KMS-11 (cell line): Measurements from ENCODE around the gene GPR141.

Experiments used
- H2AFZ ChIP-seq: fragments of 200-600 bp; sonication (generic); 2 replicates; pipeline ENCODE4 v1.6.1; 2016; ENCODE audit warnings: antibody characterized with exemption, mixed run types, low read depth
- H3K27ac ChIP-seq: fragments of 200-600 bp; sonication (generic); 2 replicates; pipeline ENCODE4 v1.6.1; 2016; ENCODE audit warnings: mild to moderate bottlenecking, mixed run types
- H3K27me3 ChIP-seq: fragments of 200-600 bp; sonication (generic); 2 replicates; pipeline ENCODE4 v1.6.1; 2017; ENCODE audit warnings: mild to moderate bottlenecking, low read depth, mixed run types, moderate library complexity; ENCODE audit not compliant: insufficient read depth
- H3K36me3 ChIP-seq: fragments of 200-600 bp; sonication (generic); 2 replicates; pipeline ENCODE4 v1.6.1; 2017; ENCODE audit warnings: mild to moderate bottlenecking, mixed run types; ENCODE audit not compliant: insufficient read depth
- H3K4me1 ChIP-seq: fragments of 200-600 bp; sonication (generic); 2 replicates; pipeline ENCODE4 v1.6.1; 2016; ENCODE audit warnings: mild to moderate bottlenecking, low read depth, mixed run types; ENCODE audit not compliant: poor library complexity, severe bottlenecking
- H3K4me2 ChIP-seq: fragments of 200-600 bp; sonication (generic); 2 replicates; pipeline ENCODE4 v1.7.0; 2016; ENCODE audit warnings: mild to moderate bottlenecking, mixed run types
- H3K4me3 ChIP-seq: fragments of 200-600 bp; sonication (generic); IDR thresholded peaks from 2 replicates; pipeline ENCODE4 v1.6.1; 2017; ENCODE audit warnings: low read depth, low read length, mixed read lengths; ENCODE audit not compliant: insufficient read depth
- H3K79me2 ChIP-seq: fragments of 200-600 bp; sonication (generic); 2 replicates; pipeline ENCODE4 v1.6.1; 2016; ENCODE audit warnings: low read depth, mixed run types; ENCODE audit not compliant: insufficient read depth
- H3K9ac ChIP-seq: fragments of 200-600 bp; sonication (generic); 2 replicates; pipeline ENCODE4 v1.6.1; 2016; ENCODE audit warnings: mild to moderate bottlenecking, mixed run types
- H4K20me1 ChIP-seq: fragments of 200-600 bp; sonication (generic); 2 replicates; pipeline ENCODE4 v1.6.1; 2016; ENCODE audit warnings: mild to moderate bottlenecking, mixed run types; ENCODE audit not compliant: insufficient read depth
- CTCF ChIP-seq: fragments of 200-600 bp; sonication (generic); conservative IDR thresholded peaks from 2 replicates; pipeline ENCODE4 v1.6.1; 2017; ENCODE audit warnings: low read depth, mild to moderate bottlenecking, antibody characterized with exemption, low read length, moderate library complexity, mixed read lengths

GPR141 gene

GRCh38 chr7:37706804-37707203 is 23.2 kb downstream of the GPR141 start:
- Histone ChIP-seq H3K4me2 (no peak overlapping the region), H4K20me1 (no peaks in the 10 kb centered on the region), H3K4me3 (no peak overlapping the region), H2AFZ (no peak overlapping the region), H3K27ac (no peak overlapping the region), H3K4me1 (no peaks in the 10 kb centered on the region), H3K9ac (no peak overlapping the region), H3K79me2 (no peaks in the 10 kb centered on the region), H3K36me3 (no peaks in the 10 kb centered on the region), H3K27me3 (no peaks in the 10 kb centered on the region)
- TF ChIP-seq CTCF, result no peak

- TF ChIP-seq CTCF, result no peak
- H3K4me3 ChIP-seq, result no peak overlapping the region
- no peaks in the 10 kb centered on the region for H3K27me3 ChIP-seq
- H3K4me2 ChIP-seq, result no peak overlapping the region
- no peaks in the 10 kb centered on the region for H4K20me1 ChIP-seq
- H3K79me2 ChIP-seq, result no peaks in the 10 kb centered on the region
- H2AFZ ChIP-seq, result no peak overlapping the region
- no peak overlapping the region for H3K27ac ChIP-seq
- H3K4me1 ChIP-seq, result no peaks in the 10 kb centered on the region
- no peaks in the 10 kb centered on the region for H3K36me3 ChIP-seq
- H3K9ac ChIP-seq, result no peak overlapping the region
These were observed 24.4 kb downstream of the GPR141 start for GRCh38 chr7:37707754-37708485.

DNA sequence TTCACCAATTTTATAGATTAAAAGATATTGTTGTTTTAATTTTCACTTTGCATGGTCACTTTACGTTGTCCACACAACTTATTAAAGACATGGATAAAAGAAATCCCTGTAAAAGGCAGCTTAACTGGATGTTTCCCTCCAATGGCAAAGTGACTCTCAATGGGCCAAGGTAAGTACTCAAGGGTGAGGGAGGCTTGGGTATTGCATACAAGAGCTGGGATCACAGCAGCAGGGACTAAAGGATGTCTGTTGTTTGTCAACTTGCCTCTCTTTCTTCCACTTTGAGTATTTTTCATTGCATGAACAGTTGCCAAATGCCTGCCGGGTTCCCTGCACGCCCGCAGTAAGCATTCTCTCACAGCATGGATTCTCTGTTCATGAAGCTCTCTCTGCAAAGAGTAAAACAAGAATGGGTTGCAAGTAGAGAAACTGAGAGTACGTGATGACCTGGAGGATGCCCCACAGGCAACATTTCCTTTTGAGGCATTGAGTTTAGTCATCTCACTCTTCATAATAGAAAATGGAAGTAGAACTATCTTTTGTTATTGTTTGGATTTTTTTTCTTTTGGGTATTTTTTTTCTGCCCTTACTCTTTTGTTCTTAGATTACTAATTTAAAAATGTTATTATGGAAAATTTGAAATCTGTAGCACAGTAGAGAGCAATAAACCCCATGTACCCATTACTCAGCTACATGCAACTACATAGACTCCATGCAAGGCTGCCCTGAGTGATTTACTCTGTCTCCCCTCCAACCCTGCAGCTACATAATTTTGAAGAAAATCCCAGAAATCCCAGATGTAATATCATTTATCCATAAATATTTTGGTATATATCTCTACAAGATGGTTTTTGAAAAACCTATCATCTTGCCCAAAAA is 26.3 kb downstream of the GPR141 start:
- Histone ChIP-seq H3K4me2 (no peak overlapping the region), H3K27ac (no peak overlapping the region), H4K20me1 (no peaks in the 10 kb centered on the region), H2AFZ (no peak overlapping the region), H3K79me2 (no peaks in the 10 kb centered on the region), H3K9ac (no peak overlapping the region), H3K27me3 (no peaks in the 10 kb centered on the region), H3K4me3 (no peak overlapping the region), H3K36me3 (no peaks in the 10 kb centered on the region), H3K4me1 (no peaks in the 10 kb centered on the region)
- no peak for TF ChIP-seq CTCF

DNA sequence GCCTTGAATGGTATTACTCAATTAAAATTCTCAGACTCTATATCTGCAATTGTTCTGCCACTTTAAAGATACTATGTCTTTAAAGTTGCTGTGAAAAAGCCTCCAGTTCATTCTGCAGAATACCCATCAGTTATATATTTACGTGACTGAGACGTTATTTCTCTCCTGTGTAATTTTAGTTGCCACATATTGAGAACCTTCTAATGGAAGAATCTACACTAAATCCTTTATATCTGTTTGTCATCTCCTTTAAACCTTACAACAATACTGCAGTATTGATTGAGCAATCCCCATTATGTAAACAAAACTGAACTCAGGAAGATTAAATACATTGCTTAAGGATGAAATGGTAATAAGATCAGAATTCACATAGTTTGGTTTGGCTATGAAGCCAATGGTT is 30.0 kb downstream of the GPR141 start:
- no peaks in the 10 kb centered on the region for H3K79me2 ChIP-seq
- no peaks in the 10 kb centered on the region for H3K36me3 ChIP-seq
- H3K4me1 ChIP-seq, result no peaks in the 10 kb centered on the region
- no peaks in the 10 kb centered on the region for H3K27me3 ChIP-seq
- H4K20me1 ChIP-seq, result no peaks in the 10 kb centered on the region
- H2AFZ ChIP-seq, result no peak overlapping the region
- H3K4me3 ChIP-seq, result no peak overlapping the region
- H3K27ac ChIP-seq, result no peak overlapping the region
- no peak overlapping the region for H3K4me2 ChIP-seq
- no peak overlapping the region for H3K9ac ChIP-seq
- no peak for TF ChIP-seq CTCF
